Activated B cell treated with CpG ODN at 0.5 μM for 24 hours (primary cell): ENCODE data around the gene PDE6C. TPM values are rescaled to one million over a fixed set of nuclear protein-coding genes. Genes with fewer than 3 reads are reported as not detected.

ENCODE experiments used
- ATAC-seq: fragments of 200-7000 bp; cut with Tn5 transposase; one replicate; pipeline ENCODE4 v1.10.0; 2021; ENCODE audit warnings: low read depth, mild to moderate bottlenecking, moderate library complexity
- CTCF ChIA-PET: fragments of 350-600 bp; sonication (Branson Sonifier 250); formaldehyde crosslinking; loops from one replicate; lab custom pipeline; 2021; ENCODE audit warnings: antibody characterized with exemption; lab: Charles Lee
- POLR2A ChIA-PET: fragments of 350-600 bp; sonication (Branson Sonifier 250); formaldehyde crosslinking; loops from one replicate; lab custom pipeline; 2021; ENCODE audit warnings: antibody characterized with exemption; lab: Charles Lee
- DNase-seq: peaks from one replicate; pipeline ENCODE4 v3.0.0; 2022
- H3K27ac Mint-ChIP-seq: one replicate; pipeline ENCODE4 v1.8.0; 2020; ENCODE audit warnings: mixed read lengths
- H3K27me3 Mint-ChIP-seq: one replicate; pipeline ENCODE4 v1.8.0; 2021; ENCODE audit warnings: mixed read lengths
- H3K36me3 Mint-ChIP-seq: one replicate; pipeline ENCODE4 v1.8.0; 2021; ENCODE audit warnings: low read depth, mixed read lengths
- H3K4me1 Mint-ChIP-seq: one replicate; pipeline ENCODE4 v1.8.0; 2021; ENCODE audit warnings: mixed read lengths
- H3K4me3 Mint-ChIP-seq: one replicate; pipeline ENCODE4 v1.8.0; 2020; ENCODE audit warnings: mild to moderate bottlenecking, mixed read lengths
- H3K9me3 Mint-ChIP-seq: one replicate; pipeline ENCODE4 v1.8.0; 2020; ENCODE audit warnings: mixed read lengths
- intact Hi-C: fragments of 100-400 bp; cut with micrococcal nuclease; formaldehyde crosslinking; loops from one replicate; pipeline ENCODE4 v1.15.1; 2024
- total RNA-seq: library from RNA; stranded (reverse); gene quantifications from 2 replicates; pipeline ENCODE4 v1.2.3, GENCODE V29; 2022
- TF ChIP-seq, protein P1 (sequence below): fragments of 200-600 bp; IDR thresholded peaks from one replicate; pipeline ENCODE4 v1.8.0; 2022; ENCODE audit warnings: antibody characterized with exemption, mild to moderate bottlenecking

Gene PDE6C
- total RNA-seq, 1 donor from 2014 or later: not detected

DNA sequence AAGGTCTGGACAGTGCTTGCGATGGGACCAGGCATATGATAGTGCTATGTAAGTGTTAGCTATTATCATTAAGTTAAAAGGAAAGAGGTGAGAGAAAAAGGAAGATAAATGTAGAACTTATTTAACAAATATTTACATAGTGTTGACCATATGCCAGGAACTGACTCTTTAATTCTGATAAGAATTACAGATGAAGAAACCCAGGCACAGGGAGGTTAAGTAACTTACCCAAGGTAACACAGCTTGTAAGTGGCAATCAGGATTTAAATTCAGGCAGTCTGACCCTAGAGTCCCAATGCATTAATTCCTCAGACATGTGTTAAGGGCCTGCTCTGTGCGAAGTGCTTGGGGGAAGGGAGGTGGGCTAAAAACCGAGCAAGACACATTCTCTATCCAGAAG is 34.8 kb upstream of the PDE6C start:
- DNase-seq: no peak
- H3K36me3 Mint-ChIP-seq: no peaks in the 10 kb centered on the region
- TF ChIP-seq, protein P1, sequence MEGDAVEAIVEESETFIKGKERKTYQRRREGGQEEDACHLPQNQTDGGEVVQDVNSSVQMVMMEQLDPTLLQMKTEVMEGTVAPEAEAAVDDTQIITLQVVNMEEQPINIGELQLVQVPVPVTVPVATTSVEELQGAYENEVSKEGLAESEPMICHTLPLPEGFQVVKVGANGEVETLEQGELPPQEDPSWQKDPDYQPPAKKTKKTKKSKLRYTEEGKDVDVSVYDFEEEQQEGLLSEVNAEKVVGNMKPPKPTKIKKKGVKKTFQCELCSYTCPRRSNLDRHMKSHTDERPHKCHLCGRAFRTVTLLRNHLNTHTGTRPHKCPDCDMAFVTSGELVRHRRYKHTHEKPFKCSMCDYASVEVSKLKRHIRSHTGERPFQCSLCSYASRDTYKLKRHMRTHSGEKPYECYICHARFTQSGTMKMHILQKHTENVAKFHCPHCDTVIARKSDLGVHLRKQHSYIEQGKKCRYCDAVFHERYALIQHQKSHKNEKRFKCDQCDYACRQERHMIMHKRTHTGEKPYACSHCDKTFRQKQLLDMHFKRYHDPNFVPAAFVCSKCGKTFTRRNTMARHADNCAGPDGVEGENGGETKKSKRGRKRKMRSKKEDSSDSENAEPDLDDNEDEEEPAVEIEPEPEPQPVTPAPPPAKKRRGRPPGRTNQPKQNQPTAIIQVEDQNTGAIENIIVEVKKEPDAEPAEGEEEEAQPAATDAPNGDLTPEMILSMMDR: no peak
- POLR2A ChIA-PET: no interaction called here
- ATAC-seq: no peak
- no peak overlapping the region for H3K27ac Mint-ChIP-seq
- H3K4me3 Mint-ChIP-seq: no peak overlapping the region
- CTCF ChIA-PET: no interaction called here
- intact Hi-C loops: no loop called here
- peaks cover 3% of the 10 kb centered on the region for H3K4me1 Mint-ChIP-seq
- H3K27me3 Mint-ChIP-seq: peaks cover 15% of the 10 kb centered on the region
- H3K9me3 Mint-ChIP-seq: peaks cover 12% of the 10 kb centered on the region

DNA sequence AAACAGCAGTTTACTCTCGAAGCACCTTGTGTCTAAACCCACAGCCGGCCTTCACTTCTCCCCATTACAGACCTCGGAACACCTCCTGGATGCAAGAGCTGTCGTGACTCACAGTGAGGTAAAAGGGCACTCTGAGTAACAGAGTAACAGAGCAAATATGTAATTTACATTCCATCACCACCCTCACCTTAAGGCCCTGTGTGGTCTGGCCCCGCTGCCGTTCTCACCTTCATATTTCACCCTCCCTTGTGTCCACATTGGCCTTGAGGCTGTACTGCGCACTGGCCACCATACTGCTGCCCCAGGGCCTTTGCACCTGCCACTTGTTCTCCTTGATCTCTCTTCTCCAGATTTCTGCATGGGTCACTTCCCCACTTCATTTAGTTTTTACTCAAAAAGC is 33.2 kb upstream of the PDE6C start:
- H3K27ac Mint-ChIP-seq: no peak overlapping the region
- no peaks in the 10 kb centered on the region for H3K36me3 Mint-ChIP-seq
- CTCF ChIA-PET: no interaction called here
- ATAC-seq (no peak), DNase-seq (no peak)
- H3K4me1 Mint-ChIP-seq: no peaks in the 10 kb centered on the region
- no peak overlapping the region for H3K4me3 Mint-ChIP-seq
- intact Hi-C loops: no loop called here
- H3K9me3 Mint-ChIP-seq: peaks cover 12% of the 10 kb centered on the region
- POLR2A ChIA-PET: no interaction called here
- peaks cover 10% of the 10 kb centered on the region for H3K27me3 Mint-ChIP-seq
- TF ChIP-seq, protein P1: no peak

DNA sequence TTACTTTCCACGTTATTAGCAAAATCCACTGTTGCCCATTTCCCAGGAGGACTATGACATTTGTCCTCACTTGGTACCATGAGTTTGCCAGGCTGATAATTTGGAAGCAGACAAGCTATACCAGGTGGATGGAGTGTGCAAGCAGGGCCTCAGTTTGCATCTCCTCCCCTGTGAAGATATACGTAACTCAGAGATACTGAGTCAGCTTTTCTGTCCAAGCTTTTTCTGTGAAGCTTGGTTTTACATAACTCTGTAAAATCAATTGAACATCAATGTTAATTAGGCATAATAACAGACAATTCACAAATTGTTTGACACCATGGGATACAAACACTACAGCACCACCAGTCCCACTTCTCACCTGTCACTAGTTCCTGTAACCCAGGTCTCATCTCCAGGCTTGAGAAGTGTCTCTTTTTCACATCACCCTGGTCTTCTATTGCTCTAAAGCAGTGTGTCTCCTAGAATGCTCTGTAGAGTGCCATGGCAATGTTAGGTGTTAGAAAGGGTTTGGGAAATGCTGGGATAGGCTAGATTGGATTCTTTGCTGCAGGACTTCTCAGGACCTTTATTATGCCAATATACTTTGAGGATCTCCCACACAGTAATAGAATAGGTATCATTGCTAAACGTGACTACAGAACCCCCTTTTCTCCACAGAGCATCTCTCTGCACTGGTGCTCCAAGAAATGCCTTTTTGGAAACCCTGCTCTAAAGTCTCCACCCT is 32.2 kb upstream of the PDE6C start:
- CTCF ChIA-PET: no interaction called here

DNA sequence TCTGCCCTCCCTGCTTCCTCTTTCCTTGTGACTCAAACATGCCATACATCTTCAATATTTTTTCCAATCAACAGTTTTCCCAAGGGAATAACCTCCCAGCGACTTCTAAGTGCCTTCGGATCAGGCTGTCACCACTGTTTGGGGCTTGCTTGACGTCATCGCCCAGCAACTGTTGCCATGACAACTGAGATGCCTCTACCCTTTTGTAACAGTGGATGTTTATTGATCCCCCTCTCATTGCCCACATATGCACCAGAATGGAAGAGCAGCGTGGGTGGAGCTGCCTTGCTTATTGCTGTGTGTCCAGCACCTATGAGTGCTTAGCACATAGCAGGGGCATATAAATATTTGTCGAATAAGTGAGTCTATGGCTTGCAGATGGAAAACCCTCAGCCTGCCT is 31.5 kb upstream of the PDE6C start:
- Mint-ChIP-seq H3K4me3 (no peak overlapping the region), H3K4me1 (no peaks in the 10 kb centered on the region)

More for the DNA sequence above, 32.2 kb upstream of the PDE6C start:
- Mint-ChIP-seq H3K27me3 (peaks cover 10% of the 10 kb centered on the region), H3K27ac (no peak overlapping the region), H3K4me1 (no peaks in the 10 kb centered on the region), H3K9me3 (peaks cover 12% of the 10 kb centered on the region), H3K4me3 (no peak overlapping the region), H3K36me3 (no peaks in the 10 kb centered on the region)
- DNase-seq: no peak
- TF ChIP-seq, protein P1: no peak
- intact Hi-C loops: no loop called here
- POLR2A ChIA-PET: no interaction called here
- ATAC-seq: no peak

DNA sequence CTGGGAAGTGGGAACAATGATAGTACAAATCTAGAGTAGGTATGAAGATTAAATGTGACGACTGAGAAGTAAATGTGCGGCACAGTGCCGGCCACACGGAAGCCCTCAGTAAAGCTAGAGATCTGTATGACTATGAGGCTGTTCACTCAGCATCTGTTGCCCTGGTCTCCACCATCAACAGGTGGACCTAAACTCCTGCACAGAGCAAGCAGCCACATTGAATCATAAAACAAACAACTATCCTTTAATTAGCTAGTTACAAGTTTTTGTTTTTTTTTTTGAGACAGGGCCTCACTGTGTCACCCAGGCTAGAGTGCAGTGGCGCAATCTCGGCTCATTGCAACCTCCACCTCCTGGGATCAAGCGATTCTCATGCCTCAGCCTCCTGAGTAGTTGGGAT is 27.9 kb upstream of the PDE6C start:
- H3K4me3 Mint-ChIP-seq: no peak overlapping the region
- no peaks in the 10 kb centered on the region for H3K4me1 Mint-ChIP-seq
- CTCF ChIA-PET: no interaction called here
- no peaks in the 10 kb centered on the region for H3K36me3 Mint-ChIP-seq
- TF ChIP-seq, protein P1: no peak
- DNase-seq (no peak), ATAC-seq (no peak)
- no peak overlapping the region for H3K27ac Mint-ChIP-seq
- peaks cover 8% of the 10 kb centered on the region for H3K9me3 Mint-ChIP-seq
- intact Hi-C loops: no loop called here
- POLR2A ChIA-PET: no interaction called here
- H3K27me3 Mint-ChIP-seq: peaks cover 9% of the 10 kb centered on the region

More for the DNA sequence above, 31.5 kb upstream of the PDE6C start:
- ChIA-PET POLR2A (no interaction called here), CTCF (no interaction called here)
- intact Hi-C loops: no loop called here
- H3K27ac Mint-ChIP-seq: no peak overlapping the region
- no peaks in the 10 kb centered on the region for H3K36me3 Mint-ChIP-seq
- TF ChIP-seq, protein P1: no peak
- peaks cover 12% of the 10 kb centered on the region for H3K9me3 Mint-ChIP-seq
- peaks cover 10% of the 10 kb centered on the region for H3K27me3 Mint-ChIP-seq
- ATAC-seq (no peak), DNase-seq (no peak)
